ENCODE measurements around the gene ZFP36L2.

ZFP36L2 gene

DNA sequence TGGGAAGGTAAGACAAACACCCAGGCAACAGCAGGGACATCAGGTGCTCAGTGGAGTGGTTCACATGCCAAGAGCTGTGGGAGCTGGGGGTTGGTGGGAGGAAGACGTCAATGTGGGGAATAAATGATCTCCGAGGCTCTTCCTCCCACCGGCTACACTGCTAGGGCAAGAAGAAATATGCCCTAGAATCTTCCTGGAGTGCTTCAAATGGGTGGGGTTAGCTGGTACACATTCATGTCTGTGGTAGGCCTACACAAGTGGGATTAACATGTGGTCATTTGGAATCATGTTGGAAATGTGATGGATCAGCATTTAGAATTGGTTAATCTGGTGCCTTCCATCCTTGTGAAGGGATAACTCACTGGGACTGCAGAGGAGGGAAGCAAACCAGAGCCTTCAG lies 12.4 kb upstream of the ZFP36L2 start:
- TF ChIP-seq, protein P1, sequence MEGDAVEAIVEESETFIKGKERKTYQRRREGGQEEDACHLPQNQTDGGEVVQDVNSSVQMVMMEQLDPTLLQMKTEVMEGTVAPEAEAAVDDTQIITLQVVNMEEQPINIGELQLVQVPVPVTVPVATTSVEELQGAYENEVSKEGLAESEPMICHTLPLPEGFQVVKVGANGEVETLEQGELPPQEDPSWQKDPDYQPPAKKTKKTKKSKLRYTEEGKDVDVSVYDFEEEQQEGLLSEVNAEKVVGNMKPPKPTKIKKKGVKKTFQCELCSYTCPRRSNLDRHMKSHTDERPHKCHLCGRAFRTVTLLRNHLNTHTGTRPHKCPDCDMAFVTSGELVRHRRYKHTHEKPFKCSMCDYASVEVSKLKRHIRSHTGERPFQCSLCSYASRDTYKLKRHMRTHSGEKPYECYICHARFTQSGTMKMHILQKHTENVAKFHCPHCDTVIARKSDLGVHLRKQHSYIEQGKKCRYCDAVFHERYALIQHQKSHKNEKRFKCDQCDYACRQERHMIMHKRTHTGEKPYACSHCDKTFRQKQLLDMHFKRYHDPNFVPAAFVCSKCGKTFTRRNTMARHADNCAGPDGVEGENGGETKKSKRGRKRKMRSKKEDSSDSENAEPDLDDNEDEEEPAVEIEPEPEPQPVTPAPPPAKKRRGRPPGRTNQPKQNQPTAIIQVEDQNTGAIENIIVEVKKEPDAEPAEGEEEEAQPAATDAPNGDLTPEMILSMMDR (IDR thresholded peaks at IDR 0.05; ENCODE audit: insufficient read depth, low read depth, low read length, missing control alignments), result no peak
- DNase-seq (ENCODE audit: low read depth), result no peak

DNA sequence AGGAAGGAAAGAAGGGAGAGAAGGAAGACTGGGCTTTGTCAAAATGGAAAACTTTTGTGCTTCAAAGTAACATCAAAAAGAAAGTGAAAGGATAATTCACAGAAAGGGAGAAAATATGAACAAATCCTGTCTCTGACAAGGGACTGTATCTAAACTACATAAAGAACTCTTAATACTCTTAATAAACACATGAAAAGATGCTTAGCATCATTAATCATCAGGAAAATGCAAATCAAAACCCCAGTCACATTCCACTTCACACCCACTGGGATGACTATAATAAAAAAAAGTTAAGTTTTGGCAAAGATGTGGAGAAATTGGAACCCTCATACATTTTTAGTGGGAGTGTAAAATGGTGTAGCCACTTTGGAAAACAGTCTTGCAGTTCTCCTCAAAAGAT lies 11.8 kb upstream of the ZFP36L2 start:
- H3K4me3 ChIP-seq (ENCODE audit: low read length), result no peak overlapping the region
- DNase-seq (ENCODE audit: low read depth), result no peak
- TF ChIP-seq, protein P1 (IDR thresholded peaks at IDR 0.05; ENCODE audit: insufficient read depth, low read depth, low read length, missing control alignments), result no peak

More for the DNA sequence above, 12.4 kb upstream of the ZFP36L2 start:
- H3K4me3 ChIP-seq (ENCODE audit: low read length), result no peak overlapping the region

DNA sequence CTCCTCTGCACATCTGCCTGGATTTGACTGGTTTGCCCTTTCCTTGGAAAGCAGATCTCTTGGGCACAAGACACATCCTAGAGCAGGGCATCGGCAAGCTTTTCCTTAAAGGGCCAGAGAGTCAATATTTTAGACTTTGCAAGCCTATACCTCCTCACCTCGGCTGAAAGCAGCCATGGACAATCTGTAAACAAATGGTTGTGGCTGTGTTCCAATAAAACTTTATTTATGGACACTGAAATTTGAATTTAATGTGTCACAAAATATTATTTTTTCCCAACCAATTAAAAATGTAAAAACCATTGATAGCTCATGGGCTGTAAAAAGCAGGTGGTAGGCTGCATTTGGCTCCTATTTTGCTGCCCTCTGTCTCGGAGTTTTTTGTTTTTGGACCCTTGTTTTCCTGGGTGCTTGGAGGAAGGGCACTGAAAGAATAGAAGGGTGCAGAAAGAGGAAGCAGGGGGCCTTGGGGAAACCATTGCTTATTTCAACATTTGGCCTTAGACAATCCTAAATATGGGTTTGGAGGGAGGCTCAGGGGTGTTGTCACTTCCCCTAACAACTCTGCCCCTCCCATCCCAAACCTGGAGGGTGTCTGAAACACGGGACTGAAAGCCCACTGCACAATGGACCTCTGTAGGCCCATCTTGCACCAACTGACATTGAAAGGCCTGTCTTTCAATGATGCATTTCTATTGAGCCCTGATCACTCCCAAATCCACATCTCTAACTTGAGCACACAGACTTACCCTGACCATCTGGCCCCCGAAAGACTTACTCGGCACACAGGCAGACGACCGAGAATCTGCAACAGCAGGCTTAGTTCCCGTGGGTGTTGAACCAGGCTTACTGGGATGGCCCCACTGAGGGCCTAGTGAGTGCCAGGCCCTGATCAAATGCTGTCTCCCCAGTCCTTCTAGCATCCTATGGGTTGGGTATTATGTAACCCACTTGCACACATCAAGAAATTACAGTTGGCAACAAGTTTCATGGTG lies 7.1 kb upstream of the ZFP36L2 start:
- TF ChIP-seq, protein P1 (IDR thresholded peaks at IDR 0.05; ENCODE audit: insufficient read depth, low read depth, low read length, missing control alignments), result no peak
- H3K4me3 ChIP-seq (ENCODE audit: low read length), result no peak overlapping the region
- no peak for DNase-seq (ENCODE audit: low read depth)

DNA sequence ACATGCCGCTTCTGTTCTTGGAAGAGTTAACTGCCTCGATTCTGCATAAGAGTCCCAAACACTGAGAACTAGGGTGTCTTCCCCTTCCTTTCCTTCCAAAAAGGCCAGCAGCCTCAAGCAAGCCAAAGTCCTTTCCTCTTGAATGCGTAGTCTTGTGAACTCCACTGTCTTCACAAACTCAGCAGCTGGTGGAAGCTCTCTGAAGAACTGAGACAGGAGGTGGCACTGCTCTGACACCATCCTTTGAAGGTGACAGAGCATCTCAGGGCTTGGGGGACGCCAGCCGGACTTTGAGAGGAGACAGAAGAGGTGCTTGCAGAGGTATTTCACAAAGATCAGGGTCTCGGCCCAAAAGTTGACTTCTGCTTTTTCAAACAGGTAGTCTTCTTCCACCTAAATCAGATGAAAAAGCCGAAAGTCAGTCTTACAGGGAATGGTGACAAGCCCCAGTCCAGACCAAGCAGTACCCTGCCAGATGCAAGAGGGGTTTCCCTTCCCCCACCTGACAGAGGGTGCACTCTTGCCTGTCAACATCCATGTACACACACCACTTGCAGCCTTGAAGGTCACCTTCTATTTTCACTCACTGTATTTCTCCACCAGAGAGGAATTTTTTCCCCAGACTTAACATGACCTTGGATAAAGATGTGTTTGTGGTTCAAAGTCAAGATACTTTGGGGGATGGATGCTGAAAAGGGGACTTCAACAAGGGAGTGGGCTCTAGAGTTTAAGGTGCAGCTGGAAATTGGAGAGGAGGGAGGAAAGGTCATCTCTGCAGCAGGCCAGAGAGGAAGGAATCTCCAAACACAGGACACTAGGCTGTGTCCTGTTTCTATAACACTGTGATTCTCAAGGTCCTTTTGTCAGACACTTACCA lies 4.8 kb upstream of the ZFP36L2 start:
- DNase-seq (ENCODE audit: low read depth), result no peak
- TF ChIP-seq, protein P1 (IDR thresholded peaks at IDR 0.05; ENCODE audit: insufficient read depth, low read depth, low read length, missing control alignments), result no peak
- no peak overlapping the region for H3K4me3 ChIP-seq (ENCODE audit: low read length)

DNA sequence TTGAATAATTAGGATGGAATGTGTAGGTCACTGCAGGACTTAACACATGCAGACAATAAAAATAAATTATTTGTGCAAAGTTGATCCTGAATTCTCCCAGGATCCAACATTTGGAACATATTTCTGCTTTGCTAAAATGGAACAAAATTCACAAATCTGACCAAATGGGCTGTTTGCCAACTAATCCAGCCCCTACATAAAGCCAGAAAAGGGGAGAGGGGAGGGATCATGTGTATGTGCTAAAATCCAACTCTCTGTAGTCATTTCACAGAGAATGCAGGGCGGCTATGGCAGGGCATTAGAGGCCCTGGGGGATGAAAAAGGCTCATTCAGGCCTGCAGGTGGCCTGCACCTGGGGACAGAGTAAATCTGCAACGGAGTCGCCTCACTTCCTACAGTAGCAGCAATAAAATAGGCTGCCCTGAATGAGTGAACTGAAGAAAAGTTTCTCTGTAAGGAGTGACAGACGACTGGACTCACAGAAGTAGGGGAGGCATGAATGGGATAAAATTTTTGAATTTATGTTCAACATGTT lies 4.0 kb upstream of the ZFP36L2 start:
- no peak for DNase-seq (ENCODE audit: low read depth)
- TF ChIP-seq, protein P1 (IDR thresholded peaks at IDR 0.05; ENCODE audit: insufficient read depth, low read depth, low read length, missing control alignments), result no peak
- no peak overlapping the region for H3K4me3 ChIP-seq (ENCODE audit: low read length)

DNA sequence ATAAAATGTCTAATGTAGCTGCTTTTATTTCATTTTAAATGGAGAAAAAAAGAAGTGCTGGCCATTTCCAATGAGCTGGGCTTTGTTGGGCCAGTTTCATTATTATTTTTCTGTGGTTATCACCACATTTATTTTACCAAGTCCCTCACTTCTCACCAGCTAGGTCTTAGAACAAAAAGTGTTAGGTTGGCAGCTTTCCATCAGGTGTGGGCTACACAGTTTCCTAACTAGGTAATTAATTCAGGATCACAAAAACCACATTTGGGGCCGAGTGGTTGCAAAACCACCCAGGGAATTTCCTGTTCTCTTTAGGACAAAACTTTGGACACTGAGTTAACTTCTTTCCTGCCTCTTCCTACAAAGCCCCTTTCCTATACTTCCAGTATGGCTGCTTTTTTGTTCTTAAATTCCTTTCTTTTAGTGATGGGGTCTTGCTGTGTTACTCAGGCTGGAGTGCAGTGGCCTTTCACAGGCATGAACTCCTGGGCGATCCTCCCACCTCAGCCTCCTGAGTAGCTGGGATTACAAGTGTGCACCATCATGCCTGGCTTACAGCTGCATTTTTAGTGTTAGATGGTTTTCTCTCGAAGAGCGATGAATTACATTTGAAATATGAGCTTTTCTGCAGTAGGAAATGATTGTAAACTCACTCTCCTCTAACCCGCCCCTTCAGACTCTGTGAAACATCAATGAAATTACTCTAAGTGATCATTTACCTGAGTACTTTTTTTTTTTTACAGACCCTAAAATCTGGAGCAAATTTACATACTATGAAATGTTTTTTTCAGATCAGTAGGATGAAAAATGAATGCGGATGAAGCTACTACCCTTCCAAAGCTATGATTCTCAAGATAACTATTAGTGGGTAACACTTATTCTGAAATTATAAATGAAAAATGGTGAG lies 2.6 kb upstream of the ZFP36L2 start:
- TF ChIP-seq, protein P1 (IDR thresholded peaks at IDR 0.05; ENCODE audit: insufficient read depth, low read depth, low read length, missing control alignments), result no peak
- H3K4me3 ChIP-seq (ENCODE audit: low read length), result no peak overlapping the region
- peak; percentile 33 for DNase-seq (ENCODE audit: low read depth)
